GM19099 (cell line): Measurements from ENCODE around the gene RYR2.

ENCODE experiments used
- POLR2A ChIP-seq: IDR thresholded peaks from 3 replicates; pipeline ENCODE4 v1.6.1; 2011; ENCODE audit warnings: low read depth; ENCODE audit not compliant: insufficient read length; ENCODE audit errors: extremely low read depth

RYR2 gene

GRCh38 chr1:237640966-237641365 lies 599.0 kb downstream of the RYR2 start:
- no peak for TF ChIP-seq POLR2A

- TF ChIP-seq POLR2A = no peak
These were observed 608.8 kb downstream of the RYR2 start for GRCh38 chr1:237650809-237651208.

- no peak for TF ChIP-seq POLR2A
These were observed 613.8 kb downstream of the RYR2 start for GRCh38 chr1:237655778-237656177.

- TF ChIP-seq POLR2A = no peak
These were observed 622.4 kb downstream of the RYR2 start for GRCh38 chr1:237664348-237664747.

GRCh38 chr1:237670302-237670701 lies 628.3 kb downstream of the RYR2 start:
- no peak for TF ChIP-seq POLR2A

GRCh38 chr1:237671262-237671661 lies 629.3 kb downstream of the RYR2 start:
- TF ChIP-seq POLR2A = no peak

GRCh38 chr1:237671935-237672334 lies 630.0 kb downstream of the RYR2 start:
- no peak for TF ChIP-seq POLR2A

GRCh38 chr1:237672748-237673147 lies 630.8 kb downstream of the RYR2 start:
- TF ChIP-seq POLR2A = no peak

- TF ChIP-seq POLR2A = no peak
These were observed 631.6 kb downstream of the RYR2 start for GRCh38 chr1:237673631-237674030.

- TF ChIP-seq POLR2A = no peak
These were observed 636.0 kb downstream of the RYR2 start for GRCh38 chr1:237677979-237678378.

GRCh38 chr1:237679687-237680086 lies 637.7 kb downstream of the RYR2 start:
- TF ChIP-seq POLR2A = no peak

- no peak for TF ChIP-seq POLR2A
These were observed 639.2 kb downstream of the RYR2 start for GRCh38 chr1:237681210-237681609.

GRCh38 chr1:237684236-237684635 lies 642.3 kb downstream of the RYR2 start:
- no peak for TF ChIP-seq POLR2A

GRCh38 chr1:237685551-237685950 lies 643.6 kb downstream of the RYR2 start:
- no peak for TF ChIP-seq POLR2A

- TF ChIP-seq POLR2A = no peak
These were observed 645.8 kb downstream of the RYR2 start for GRCh38 chr1:237687804-237688203.

- no peak for TF ChIP-seq POLR2A
These were observed 648.7 kb downstream of the RYR2 start for GRCh38 chr1:237690656-237691055.

GRCh38 chr1:237692255-237692654 lies 650.3 kb downstream of the RYR2 start:
- TF ChIP-seq POLR2A = no peak
